NCI-H2107 treated with DMSO at 0.1 percent for 48 hours (cell line): Measurements from ENCODE around the gene WASF3.

Experiments used
- DNase-seq: peaks from one replicate; lab custom pipeline; 2025; ENCODE audit not compliant: unreplicated experiment; lab: John Stamatoyannopoulos, UW

The WASF3 gene

GRCh38 chr13:26544707-26545106 lies 12.8 kb upstream of the WASF3 start:
- no peak for DNase-seq

GRCh38 chr13:26548205-26548765 lies 9.2 kb upstream of the WASF3 start:
- no peak for DNase-seq

- DNase-seq: no peak
Measured at GRCh38 chr13:26549713-26550112, 7.8 kb upstream of the WASF3 start.

GRCh38 chr13:26551255-26551860 lies 6.1 kb upstream of the WASF3 start:
- no peak for DNase-seq

GRCh38 chr13:26555413-26555812 lies 2.1 kb upstream of the WASF3 start:
- no peak for DNase-seq

- no peak for DNase-seq
Measured at GRCh38 chr13:26557051-26557392, 461 bp upstream of the WASF3 start.

GRCh38 chr13:26558074-26558805 lies 757 bp downstream of the WASF3 start:
- DNase-seq: no peak

- no peak for DNase-seq
Measured at GRCh38 chr13:26558987-26559386, 1.5 kb downstream of the WASF3 start.

- no peak for DNase-seq
Measured at GRCh38 chr13:26560456-26560855, 3.0 kb downstream of the WASF3 start.

- no peak for DNase-seq
Measured at GRCh38 chr13:26561067-26561466, 3.6 kb downstream of the WASF3 start.

- DNase-seq: no peak
Measured at GRCh38 chr13:26561651-26562511, 4.4 kb downstream of the WASF3 start.

GRCh38 chr13:26562512-26562890 lies 5.0 kb downstream of the WASF3 start:
- DNase-seq: no peak

- DNase-seq: no peak
Measured at GRCh38 chr13:26563713-26564112, 6.2 kb downstream of the WASF3 start.

GRCh38 chr13:26568132-26568815 lies 10.8 kb downstream of the WASF3 start:
- peak; percentile 3 for DNase-seq

GRCh38 chr13:26571518-26571917 lies 14.0 kb downstream of the WASF3 start:
- no peak for DNase-seq

- no peak for DNase-seq
Measured at GRCh38 chr13:26575244-26575643, 17.8 kb downstream of the WASF3 start.

GRCh38 chr13:26579580-26579979 lies 22.1 kb downstream of the WASF3 start:
- no peak for DNase-seq

- no peak for DNase-seq
Measured at GRCh38 chr13:26583662-26584061, 26.2 kb downstream of the WASF3 start.

- no peak for DNase-seq
Measured at GRCh38 chr13:26584713-26585112, 27.2 kb downstream of the WASF3 start.

- DNase-seq: no peak
Measured at GRCh38 chr13:26585136-26585535, 27.7 kb downstream of the WASF3 start.

GRCh38 chr13:26587251-26587650 lies 29.8 kb downstream of the WASF3 start:
- DNase-seq: no peak
